HEK293 (cell line): ENCODE results near the gene MTF2.

Experiments
- MYNN ChIP-seq: fragments of 450-650 bp; formaldehyde crosslinking; IDR thresholded peaks from 2 replicates; pipeline ENCODE4 v1.5.1; 2016; ENCODE audit warnings: missing biosample characterization, missing genetic modification characterization, borderline replicate concordance
- ZNF311 ChIP-seq: fragments of 450-650 bp; formaldehyde crosslinking; IDR thresholded peaks from 2 replicates; pipeline ENCODE4 v1.5.1; 2017; ENCODE audit warnings: missing biosample characterization, missing genetic modification characterization, borderline replicate concordance
- ZNF664 ChIP-seq: fragments of 450-650 bp; formaldehyde crosslinking; IDR thresholded peaks from 2 replicates; pipeline ENCODE4 v1.5.1; 2016; ENCODE audit warnings: missing biosample characterization, missing genetic modification characterization
- ZNF830 ChIP-seq: fragments of 450-650 bp; IDR thresholded peaks from 2 replicates; pipeline ENCODE4 v1.5.0; 2018; ENCODE audit warnings: missing biosample characterization, missing genetic modification characterization, low read depth, mild to moderate bottlenecking, moderate library complexity
- TF ChIP-seq, protein P1 (sequence below): fragments of 450-650 bp; formaldehyde crosslinking; IDR thresholded peaks from 2 replicates; pipeline ENCODE4 v1.5.1; 2016; ENCODE audit warnings: missing biosample characterization, missing genetic modification characterization

DNA sequence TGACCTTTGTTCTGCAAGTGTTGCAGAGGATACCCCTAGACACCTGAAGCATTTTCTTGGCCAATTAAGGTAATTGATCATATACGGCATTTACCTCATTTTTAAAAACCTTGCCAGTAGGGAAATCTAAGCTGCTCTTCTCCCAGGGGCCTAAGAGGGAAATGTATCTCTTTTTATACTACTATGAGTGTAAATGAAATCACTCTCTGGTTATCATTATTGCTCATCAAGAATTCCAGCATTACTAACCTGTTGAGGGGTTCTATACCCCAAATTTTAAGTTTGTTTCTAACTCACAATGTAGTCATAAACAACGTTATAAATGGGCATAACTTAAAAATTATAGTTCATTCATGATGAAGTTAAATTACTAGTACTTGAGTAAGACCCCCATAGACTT lies 73.8 kb downstream of the MTF2 start:
- TF ChIP-seq, protein P1, sequence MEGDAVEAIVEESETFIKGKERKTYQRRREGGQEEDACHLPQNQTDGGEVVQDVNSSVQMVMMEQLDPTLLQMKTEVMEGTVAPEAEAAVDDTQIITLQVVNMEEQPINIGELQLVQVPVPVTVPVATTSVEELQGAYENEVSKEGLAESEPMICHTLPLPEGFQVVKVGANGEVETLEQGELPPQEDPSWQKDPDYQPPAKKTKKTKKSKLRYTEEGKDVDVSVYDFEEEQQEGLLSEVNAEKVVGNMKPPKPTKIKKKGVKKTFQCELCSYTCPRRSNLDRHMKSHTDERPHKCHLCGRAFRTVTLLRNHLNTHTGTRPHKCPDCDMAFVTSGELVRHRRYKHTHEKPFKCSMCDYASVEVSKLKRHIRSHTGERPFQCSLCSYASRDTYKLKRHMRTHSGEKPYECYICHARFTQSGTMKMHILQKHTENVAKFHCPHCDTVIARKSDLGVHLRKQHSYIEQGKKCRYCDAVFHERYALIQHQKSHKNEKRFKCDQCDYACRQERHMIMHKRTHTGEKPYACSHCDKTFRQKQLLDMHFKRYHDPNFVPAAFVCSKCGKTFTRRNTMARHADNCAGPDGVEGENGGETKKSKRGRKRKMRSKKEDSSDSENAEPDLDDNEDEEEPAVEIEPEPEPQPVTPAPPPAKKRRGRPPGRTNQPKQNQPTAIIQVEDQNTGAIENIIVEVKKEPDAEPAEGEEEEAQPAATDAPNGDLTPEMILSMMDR (tag by site-specific recombination), result no peak
- TF ChIP-seq MYNN (tag by site-specific recombination) (no peak), ZNF664 (tag by site-specific recombination) (no peak), ZNF311 (tag by site-specific recombination) (no peak), ZNF830 (tag by site-specific recombination) (no peak)
